ENCODE results near the gene GOLGA6L2.

GOLGA6L2 gene

GRCh38 chr15:23395832-23396231, 51.2 kb downstream of the GOLGA6L2 start:
- intact Hi-C loops (cut with DNase I), result no loop called here
- no peak for DNase-seq

- intact Hi-C loops (cut with DNase I), result no loop called here
- no peak for DNase-seq
Observed at GRCh38 chr15:23395030-23395692, 51.9 kb downstream of the GOLGA6L2 start.
